Mesenteric fat pad (tissue), 1 donor: ENCODE data around the gene LHFPL2. TPM values are rescaled to one million over a fixed set of nuclear protein-coding genes. Genes with fewer than 3 reads are reported as not detected.

Experiments
- DNase-seq: peaks from one replicate; pipeline ENCODE4 v3.0.0-alpha.2; 2020; ENCODE audit warnings: low spot score
- total RNA-seq: library from RNA; stranded (reverse); fragmentation: NEBNext Ultra II Directional; extraction: Animal tissue kit (Norgen Biotek cat#: 25700); gene quantifications from one replicate; pipeline ENCODE4 v1.2.1, GENCODE V29; 2021
- donor health status: DM: yes; HTN: yes; CAD: no.

Gene LHFPL2
- total RNA-seq, 1 donor from 2014 or later: 76.0 TPM

DNA sequence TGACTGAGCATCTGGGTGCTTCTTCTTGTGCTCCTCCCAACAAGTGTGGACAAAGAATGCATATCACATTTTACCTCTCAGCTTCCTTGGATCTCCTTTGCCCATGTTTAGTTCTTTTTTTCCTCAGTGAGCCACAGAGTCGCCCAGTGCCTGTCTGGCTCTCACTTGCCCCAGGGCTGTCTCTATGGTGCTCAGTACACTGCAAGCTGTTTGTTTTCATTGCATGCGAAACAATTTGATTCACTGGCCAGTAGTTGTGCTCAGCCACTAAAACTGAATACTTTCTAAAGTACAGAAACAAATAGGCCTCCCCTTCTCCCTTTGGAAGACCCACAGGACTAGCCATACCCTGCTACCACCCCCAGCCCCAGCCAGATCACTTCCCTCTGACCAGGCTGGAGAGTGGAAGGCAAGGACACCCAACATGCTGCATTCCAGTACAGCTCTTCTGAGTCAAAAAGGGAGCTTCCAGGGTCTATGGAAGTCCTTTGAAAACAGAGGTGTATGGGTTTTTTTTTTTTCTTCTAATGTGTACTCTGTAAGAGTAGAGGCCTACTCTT, 3.8 kb downstream of the LHFPL2 start:
- no peak for DNase-seq

GRCh38 chr5:78644129-78644528, 4.4 kb downstream of the LHFPL2 start:
- DNase-seq: no peak

DNA sequence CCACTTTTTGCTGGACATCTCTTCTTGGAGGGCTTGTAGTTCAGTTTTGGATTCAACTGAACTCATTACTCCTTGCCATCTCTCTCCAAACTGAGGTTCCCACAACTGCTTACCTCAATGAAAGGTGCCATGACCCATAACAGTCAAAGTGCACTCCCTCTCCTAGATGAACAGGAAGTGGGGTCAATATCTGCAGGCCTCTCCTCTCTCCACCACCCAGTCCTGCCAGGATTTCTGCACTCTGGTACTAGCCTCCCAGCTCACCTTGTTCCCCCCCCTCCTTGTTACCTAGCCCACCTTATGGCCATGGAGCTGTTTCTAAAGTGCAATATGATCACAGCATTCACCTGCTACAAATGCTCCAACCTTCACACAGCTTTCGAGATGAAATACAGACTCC, 5.9 kb downstream of the LHFPL2 start:
- DNase-seq: no peak

DNA sequence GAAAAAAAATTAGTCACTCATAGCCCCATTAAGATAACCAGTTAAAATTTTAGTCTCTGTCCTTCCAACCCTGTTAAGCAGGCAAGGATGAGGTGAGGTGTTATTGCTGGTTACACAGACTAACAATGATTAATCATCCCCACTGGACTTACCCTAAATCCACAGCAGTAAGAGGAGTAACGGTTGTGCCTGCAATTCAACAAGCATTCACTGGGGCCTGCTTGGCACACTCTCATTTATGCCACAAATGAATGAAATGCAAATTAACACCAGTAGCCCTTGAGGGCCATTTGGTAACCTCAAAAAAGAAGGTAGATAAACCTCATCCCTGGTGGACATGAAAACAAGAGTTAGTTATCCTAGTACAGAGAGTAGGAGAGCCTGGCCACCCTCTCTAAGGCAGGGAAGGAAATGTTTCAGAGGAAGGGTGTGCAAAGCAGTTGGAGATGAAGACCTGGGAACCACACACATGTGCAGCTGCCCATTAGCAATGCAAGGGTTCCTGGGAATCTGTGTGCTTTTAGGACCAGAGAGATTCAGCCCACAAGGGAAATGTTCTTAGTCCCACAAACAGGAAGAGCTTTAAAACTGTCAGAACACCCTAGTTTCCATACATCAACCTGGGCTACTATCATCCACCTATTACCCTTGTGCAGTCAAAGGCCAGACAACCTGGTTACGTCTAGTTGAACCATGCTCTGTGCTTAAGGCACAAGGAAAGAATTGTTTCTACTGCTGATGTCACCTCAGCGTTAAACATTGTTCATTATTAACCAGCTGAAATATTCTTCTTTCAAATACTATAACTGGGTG, 7.7 kb downstream of the LHFPL2 start:
- DNase-seq: no peak

DNA sequence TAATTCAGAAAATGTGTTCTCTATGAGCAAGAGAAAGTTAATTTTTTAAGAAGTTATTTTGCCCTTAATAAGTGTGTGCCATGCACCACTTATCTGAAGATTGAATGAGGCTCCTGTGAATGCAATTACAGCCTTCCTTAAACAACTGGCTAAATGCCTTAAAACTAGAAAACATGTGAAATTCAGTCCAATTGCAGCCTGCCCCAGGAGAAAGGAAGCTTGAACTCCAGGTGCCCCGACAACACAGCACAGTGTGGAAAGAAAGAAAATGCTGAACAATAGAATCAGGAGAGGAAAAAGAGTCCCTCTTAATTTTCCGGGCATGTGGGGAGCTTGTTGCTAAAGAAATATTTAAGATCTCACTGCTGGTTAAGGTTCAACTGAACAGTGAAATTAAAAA, 8.8 kb downstream of the LHFPL2 start:
- DNase-seq: no peak

DNA sequence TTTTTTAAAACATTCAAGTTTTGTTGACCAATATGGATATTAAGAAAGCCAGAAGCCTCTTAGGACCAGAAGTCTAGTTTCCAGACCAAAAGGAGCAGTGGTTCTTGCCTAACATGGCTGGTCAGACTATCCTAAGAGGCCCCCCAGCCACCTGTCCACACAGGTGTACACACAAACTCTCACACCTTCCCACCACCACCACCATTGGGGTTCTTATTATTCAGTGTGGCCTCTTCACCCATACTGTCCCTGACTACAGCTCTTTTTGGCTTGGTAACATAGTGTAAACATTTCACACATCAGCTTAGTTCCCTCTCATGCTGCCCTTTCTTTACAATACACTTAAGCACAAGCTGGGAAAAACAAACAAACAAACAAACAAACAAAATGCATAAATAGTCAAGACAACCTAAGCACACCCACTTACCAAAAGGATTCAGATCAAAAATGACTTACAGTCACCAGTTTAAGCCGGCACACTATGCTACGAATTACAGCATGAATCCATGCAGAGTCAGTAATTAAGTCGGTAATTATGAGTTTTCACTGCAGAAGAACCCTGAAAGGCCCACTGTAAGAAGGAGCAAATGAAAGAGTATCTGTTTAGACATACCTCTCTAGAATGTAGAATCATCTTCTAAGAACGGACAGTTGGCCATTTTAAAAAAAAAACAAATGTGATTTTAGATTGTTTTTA, 9.5 kb downstream of the LHFPL2 start:
- no peak for DNase-seq

GRCh38 chr5:78638423-78638822, 10.1 kb downstream of the LHFPL2 start:
- DNase-seq: no peak

DNA sequence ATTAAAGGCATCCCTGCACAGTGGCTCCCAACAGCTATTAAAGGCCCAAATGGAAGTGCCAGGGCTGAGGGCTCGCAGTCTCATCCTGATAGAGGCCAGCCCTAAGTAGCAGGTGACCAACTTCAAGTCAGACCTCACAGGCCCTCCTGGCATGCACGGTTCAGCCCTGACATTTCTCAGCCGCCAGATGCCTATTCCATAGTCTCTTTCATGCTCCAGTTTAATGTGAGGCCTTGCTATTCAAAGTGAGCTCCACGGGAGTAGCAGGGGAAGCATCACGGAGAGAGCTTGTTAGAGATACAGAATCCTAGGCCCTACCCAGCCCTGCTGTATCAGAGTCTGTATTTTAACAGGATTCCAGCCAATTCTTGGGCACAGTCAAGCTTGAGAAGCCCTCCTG, 11.1 kb downstream of the LHFPL2 start:
- DNase-seq: no peak

GRCh38 chr5:78636682-78637081, 11.9 kb downstream of the LHFPL2 start:
- no peak for DNase-seq

DNA sequence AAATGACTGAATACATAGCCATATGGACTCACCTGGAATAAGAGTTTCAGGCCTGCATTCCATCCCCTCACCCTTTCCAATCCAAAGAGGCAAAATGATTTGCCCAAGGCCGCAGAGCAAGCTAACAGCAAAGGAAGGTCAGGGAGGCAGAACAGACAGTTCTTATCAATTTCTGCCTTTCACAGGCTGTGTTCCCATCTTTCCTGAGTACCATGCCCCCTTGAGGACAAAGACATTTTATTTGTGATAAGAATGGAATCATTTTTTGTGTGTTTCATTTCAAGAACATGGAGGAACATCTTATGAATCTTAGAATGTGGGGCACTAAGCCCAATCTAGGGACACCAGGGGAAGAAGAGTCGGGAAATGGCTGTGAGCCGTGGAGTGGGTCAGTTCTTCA, 13.9 kb downstream of the LHFPL2 start:
- DNase-seq: no peak

DNA sequence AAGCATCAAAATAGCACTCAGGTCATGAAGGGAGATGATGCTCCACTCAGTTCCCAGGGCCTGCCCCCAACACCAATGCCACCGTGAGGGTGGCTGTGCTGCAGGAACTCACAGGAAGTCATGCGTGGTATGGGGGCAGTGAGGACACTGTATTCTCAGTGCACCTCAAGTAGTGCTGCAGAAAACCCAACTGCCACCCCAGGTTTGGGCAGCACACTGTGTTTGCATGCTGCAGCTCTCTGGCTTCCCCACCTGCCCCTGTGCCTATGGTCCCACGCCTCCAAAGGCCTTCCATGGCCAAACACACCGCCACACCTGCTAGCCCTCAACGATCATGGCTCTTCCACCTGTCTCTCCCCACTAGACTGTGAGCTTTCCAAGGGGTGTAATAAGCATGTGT, 14.3 kb downstream of the LHFPL2 start:
- no peak for DNase-seq

GRCh38 chr5:78633700-78634099, 14.9 kb downstream of the LHFPL2 start:
- DNase-seq: no peak

DNA sequence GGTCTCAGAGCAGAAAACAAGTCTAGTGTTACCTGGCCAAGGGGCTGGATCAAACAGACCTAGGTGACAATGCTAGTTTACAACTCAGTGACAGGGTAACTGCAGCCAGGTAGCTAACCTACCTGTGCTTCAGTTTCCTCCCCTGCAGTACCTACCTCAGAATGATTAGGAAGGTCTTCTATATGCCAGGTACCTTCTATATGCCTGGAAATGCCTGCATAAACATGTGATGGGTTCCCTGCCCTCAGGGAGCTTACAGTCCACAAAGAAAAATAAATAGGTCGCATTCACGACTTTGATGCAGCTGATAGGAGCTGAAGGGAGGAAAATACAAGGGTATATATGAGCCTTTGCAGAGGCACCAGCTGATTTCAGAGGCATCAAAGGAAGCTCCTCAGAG, 16.1 kb downstream of the LHFPL2 start:
- no peak for DNase-seq

DNA sequence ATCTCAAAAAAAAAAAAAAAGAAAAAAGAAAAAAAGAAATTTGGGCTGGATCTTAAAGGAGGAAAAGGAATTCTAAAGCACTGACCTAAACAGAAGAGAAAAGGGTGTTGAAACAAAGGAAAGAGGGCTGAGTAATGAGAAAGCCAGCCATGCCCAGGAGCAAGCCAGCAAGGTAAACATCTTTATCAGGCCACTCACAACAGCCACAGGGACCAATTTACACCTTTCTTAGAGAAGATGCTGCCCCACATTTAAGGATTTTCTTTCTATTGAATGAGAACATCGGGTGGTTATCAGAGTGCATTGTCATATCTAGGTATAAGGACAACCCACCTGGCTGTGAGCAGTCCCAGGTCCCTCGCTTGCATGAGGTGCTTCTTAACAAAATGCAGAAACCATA, 16.6 kb downstream of the LHFPL2 start:
- DNase-seq: no peak

DNA sequence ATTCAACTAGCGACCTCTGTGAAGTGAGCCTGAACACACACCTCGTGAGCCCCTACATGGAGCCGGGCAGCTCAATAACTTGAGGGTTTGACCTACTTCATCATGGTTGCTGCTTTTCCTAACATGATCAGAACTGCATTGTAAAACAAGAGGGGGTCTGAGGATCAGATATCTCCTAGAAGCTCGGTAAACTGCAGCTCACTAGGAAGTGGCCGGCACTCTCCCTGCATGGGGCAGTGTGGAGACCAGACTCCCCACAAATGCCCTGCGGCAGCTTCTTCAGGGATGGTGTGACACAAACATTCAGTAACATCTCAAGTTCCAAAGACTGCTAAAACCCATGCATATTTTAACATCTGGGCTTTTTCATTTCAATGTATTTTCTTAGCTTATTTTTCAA, 18.5 kb downstream of the LHFPL2 start:
- DNase-seq: no peak

GRCh38 chr5:78629624-78630023, 18.9 kb downstream of the LHFPL2 start:
- DNase-seq: no peak

DNA sequence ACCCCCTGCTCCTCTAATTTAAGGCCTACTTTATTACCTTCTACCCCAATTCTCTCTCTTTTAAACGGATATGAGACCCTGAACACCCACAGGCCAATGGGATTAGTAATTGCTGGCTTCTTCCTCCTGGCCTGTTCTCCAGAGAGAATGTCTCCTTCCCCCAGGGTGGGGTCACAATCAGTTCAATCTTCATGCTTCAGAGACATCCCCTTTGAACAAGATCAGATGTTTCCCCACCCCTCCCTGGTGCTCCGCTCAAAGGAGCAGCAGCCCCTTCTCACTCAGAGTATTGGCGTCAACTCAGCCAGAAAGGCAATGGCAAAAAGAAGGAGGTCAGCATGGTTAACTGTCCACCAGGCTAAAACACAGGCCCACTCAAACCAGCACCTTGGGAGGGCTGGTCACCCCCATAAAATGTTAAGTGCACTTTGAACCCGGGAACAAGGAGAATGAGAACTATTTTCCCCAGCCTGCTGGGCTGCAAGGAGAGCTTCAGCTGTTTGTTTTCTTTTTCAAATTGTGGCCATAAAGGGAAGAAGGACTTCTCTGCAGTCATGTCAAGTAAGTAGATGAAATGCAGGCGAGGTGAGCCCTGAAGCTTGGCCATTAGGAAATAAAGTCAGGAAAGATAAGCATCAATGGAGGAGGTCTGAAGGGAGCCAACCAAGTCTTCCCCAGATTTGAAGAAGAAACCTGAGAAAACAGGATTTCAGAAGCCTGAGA, 20.1 kb downstream of the LHFPL2 start:
- DNase-seq: no peak

GRCh38 chr5:78627766-78628165, 20.8 kb downstream of the LHFPL2 start:
- DNase-seq: no peak

GRCh38 chr5:78627175-78627574, 21.4 kb downstream of the LHFPL2 start:
- DNase-seq: no peak

GRCh38 chr5:78626009-78626571, 22.5 kb downstream of the LHFPL2 start:
- no peak for DNase-seq

GRCh38 chr5:78624992-78625391, 23.6 kb downstream of the LHFPL2 start:
- no peak for DNase-seq
